HG03460 (cell line): ENCODE measurements around the gene VTN.

Experiments
- ATAC-seq: cut with Tn5 transposase; IDR thresholded peaks from one replicate; pipeline ENCODE4 v1.9.1; 2021; ENCODE audit not compliant: unreplicated experiment

The VTN gene

GRCh38 chr17:28370035-28370743 lies at the start of gene VTN:
Gene VTN, minus strand, starts transcription at chr17:28370307. Its CDS starts 104 bp downstream, at chr17:28370203.
- ATAC-seq = no peak

DNA sequence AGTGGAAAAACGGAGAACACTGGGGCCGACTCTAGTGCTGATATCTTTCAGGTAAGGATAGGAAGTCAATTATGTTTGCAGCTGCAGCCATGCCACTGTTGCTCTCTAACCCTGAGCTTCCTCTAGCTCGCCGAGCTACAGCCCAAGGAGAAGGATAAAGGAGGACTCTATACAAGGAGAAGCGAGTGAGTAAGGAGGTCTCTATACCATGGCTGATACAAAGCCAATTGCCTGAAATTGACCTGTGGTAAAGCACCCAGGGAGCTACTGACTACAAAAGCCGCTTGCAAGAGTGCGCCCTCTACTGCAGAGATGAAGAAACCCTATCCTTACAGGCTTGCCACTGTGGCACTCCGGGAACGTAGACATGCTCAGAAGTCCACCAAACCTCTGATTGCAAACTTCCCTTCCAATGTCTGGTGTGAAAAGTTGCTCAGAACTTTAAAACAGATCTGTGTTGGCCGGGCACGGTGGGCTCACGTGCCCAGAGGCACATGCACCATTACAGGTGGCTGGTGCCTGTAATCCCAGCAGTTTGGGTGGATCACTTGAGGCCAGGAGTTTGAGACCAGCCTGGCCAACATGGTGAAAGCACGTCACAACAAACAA lies 46.7 kb upstream of the VTN start:
- no peak for ATAC-seq

GRCh38 chr17:28415886-28416285 lies 45.8 kb upstream of the VTN start:
- ATAC-seq = no peak

DNA sequence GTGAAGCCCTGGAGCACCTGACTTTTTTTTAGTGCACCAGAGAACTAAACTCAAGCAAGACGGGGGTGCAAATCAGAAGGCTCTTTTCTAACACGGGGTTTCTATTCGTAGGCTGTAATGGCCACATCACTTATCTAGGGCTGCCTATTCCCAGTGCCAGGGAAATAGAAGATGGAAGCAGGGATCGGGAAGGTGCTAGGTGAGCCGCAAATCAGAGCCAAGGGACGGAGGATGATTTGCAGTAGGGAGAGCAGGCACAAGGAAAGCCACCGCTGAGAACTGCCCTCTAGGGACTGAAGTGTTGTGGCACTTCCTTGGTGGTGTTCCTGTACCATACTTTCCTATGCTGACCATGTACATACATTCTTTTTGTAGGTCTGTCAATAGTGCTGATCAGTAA lies 43.7 kb upstream of the VTN start:
- ATAC-seq = no peak

DNA sequence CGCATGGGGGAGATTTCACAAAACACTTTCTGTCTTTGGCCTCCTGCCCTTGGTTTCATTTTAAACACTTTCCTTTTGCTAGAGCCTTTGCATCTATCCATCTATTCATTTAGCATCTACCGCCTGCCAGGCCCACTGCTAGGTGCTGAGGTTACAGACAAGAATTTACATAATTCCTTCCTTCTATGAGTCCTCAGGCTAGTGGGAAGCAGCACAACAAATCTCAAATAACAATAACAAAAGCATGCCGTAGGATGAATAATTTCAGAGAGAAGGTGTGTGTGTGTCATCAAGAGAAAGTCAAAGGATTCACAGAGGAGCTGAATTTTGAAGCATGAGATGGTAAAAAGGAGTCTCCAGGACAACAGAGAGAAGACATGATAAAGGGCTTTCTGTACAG lies 42.0 kb upstream of the VTN start:
- ATAC-seq = no peak

DNA sequence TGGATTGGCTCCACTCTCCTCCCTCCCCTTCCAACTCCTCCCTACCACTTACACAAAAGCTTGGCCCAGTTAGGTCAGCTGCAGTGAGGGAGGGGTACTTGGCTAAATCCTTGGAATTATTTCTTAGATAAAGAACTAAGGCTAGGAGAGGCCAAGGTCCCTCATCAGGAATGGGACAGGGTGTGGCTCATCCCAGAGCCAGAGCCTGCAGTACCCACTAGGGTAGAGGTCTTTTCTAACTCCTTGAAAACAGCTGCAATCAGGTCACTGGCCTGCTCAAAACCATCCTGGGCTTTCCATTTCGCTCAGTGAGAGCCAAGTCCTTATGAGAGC lies 37.8 kb upstream of the VTN start:
- no peak for ATAC-seq

DNA sequence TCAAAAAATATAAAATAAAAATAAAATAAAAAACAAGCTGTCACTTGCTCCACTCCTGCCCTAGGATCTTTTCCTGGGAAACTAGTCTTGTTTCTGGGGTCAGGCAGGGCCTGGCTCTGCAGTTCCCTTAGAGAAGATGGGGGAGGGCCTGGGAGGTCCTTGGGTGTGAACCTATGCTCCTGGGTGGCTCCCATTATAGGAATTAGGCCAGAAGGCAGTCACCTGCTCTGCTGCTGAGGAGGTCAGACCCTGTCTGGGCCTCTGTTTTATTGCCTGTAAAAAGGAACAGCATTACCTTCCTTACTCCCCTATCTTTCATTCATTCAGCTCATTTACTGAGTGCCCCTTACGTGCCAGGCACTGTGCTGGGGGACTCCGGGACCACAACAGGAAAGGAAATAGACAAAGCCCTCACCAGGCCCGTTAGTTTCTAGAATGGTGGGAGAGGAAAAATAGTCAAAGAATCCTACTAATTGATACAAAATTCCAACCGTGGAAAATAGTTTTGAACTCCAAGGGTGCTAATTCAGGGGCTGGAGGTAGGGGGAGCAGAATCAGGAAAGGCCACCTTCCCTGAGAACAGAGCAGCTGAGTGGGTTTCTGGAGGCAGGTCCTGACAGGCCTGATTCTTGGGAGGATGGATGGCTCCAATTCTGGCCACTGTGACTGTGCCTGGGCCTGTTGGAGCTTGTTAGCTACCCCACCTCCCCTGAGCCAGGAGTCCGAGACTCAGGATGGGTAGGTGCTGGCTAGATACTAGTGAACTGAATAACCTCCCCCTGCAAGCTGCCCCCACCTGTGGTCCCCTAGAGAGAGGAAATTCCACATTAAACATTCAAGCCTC lies 37.2 kb upstream of the VTN start:
- ATAC-seq = no peak

DNA sequence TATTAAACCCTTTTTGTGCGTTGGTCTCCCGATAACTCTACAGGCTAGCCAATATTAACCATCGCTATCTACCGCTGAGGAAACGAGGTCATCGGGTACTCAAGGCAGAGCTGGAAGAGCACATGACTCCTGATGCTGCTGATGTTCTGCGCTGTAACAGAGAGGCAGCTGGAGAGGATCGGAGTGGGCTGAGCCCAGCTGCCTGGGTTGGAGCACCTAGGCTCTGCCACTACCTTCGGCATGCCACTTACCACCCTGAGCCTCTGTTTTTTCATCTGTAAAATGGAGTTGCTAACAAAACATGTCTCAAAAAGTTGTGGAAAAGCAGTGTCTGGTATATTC lies 36.3 kb upstream of the VTN start:
- no peak for ATAC-seq

DNA sequence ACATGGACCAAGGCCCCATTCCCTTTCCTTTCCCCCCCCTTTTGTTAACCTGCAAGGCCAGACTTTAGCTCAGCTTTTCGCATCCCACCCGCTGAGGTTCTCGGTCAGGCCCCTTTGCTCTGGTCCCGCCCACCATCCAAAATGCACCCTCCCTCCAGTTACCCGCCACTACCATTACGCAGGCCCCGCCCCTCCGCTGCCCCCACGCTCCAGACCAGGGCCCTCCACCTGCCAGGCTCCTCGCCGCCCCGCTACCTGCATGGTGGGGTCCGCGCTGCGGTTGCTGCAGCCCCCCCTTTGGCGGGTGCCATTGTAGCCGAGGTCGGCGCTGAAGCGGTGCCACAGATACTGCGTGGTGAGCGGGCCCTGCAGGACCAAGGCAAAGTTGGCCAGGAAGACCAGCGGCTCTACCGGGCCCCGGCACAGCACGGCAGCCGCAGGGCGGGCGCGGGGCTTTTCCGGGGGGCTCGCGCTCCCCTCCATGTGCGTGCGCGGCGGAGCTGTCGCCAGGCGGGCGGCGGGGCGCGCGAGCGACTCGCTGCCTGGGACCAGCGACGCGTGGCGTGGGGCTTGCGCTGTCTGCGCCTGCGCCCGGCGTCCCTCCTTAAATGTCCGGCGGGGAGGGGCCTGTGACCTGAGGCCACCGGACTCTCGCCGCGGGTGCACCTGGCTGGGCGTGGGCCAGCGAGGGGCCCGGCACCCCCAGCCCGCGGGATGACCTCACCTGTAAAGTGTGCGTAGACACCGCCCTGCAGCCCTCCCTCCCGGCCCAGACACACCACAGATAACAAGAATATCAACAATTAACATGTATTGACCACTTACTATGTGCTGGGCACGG lies 35.7 kb upstream of the VTN start, which contains the start of gene SLC46A1:
SLC46A1 (minus strand) TSS at position 581 of the 841 bp plus-strand sequence; CDS start at position 483, 98 bp downstream.
- ATAC-seq = peak; percentile 73

DNA sequence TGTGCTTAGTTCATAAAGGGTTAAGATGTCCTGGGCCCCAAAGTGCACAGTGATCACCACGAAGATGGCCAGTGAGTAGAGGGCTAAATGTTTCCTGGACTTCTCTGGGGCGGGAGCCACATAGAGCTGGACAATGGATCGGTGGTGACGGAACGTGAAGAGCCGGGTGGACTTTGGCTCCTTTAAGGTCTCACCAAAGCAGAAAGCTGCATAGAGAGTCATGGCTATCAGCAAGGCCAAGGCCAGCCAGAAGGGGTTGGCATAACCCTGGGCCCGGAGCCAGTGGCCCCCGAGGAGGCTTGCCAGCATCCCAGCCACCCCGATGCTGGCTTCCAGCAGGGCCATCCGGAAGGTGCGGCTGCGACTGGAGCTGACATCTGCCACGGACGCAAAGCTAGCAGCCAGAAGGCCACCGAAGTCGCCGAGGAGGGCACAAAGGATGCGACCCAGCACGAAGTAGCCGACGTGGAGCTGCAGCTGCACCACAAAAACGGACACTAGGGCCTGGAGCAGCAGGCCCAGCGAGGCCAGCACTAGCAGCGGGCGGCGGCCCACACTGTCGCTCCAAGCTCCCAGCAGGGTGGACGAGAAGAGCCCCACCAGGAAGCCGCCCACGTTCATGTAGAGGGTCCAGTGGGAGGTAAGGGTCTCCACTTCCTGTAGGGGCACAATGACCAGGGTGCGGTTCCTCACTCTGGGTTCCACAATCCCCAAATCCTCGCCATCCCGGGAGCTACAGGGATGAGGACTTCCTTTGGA lies 34.9 kb upstream of the VTN start:
- ATAC-seq = no peak

- no peak for ATAC-seq
Measured at GRCh38 chr17:28404461-28404811, 34.3 kb upstream of the VTN start.

DNA sequence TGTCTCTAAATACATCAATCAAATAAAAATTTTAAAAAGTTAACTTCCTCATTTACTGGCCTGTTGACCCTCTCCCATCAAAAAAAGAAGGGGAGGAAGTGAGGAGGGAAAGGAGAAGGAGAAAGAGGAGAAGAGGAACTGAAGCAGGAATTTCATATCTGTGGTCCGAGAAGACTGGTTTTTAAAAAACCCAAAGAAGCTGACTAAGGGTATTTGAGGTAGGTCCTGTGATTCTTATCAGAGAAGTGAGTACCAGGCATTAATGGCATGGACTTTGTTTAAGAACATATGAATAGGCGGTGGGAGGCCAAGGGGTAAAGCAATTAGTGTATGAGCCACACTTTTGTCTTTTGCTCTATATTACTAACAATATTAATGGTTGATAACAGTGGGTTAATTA lies 33.9 kb upstream of the VTN start:
- no peak for ATAC-seq

GRCh38 chr17:28402844-28403243 lies 32.7 kb upstream of the VTN start:
- no peak for ATAC-seq

DNA sequence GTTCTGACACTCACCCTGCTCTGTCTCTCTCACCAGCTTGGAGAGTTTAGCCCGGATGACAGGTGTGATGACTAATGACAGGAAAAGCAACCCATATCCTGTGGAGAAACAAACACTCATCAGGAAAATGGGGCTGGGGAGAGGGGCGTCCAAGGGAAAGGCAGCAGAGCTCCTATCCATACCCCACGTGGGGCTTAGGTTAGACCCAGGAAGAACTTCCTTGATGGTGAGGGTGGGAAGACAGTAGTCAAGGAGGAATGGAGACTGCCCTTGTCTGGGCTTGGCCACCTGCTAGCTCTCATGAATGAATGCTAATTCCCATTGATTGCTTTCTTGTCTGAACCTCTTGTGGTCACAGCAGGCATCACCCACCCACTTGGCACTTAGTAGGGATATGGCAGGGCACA lies 32.1 kb upstream of the VTN start:
- no peak for ATAC-seq

DNA sequence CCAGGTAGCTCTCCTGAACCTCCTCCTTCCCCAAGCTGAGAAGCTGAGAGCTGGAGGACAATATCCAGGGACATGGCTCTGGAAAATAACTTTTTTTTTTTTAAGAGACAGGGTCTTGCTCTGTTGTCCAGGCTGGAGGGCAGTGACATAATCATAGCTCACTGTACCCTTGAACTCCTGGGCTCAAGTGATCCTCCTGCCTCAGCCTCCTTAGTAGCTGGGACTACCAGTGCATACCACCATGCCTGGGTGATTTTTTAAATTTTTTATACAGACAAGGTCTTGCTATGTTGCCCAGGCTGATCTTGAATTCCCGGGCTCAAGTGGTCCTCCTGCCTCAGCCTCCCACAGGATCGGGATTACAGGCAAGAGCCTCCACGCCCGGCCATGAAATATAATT lies 29.7 kb upstream of the VTN start:
- no peak for ATAC-seq

- no peak for ATAC-seq
Measured at GRCh38 chr17:28398280-28398981, 28.3 kb upstream of the VTN start.

- ATAC-seq = no peak
Measured at GRCh38 chr17:28397687-28398279, 27.7 kb upstream of the VTN start.

GRCh38 chr17:28397275-28397674 lies 27.2 kb upstream of the VTN start:
- no peak for ATAC-seq

- no peak for ATAC-seq
Measured at GRCh38 chr17:28396635-28397239, 26.6 kb upstream of the VTN start.
